Stimulated activated CD4-positive, alpha-beta T cell treated with anti-CD3 and anti-CD28 coated beads, TNF-alpha, amount 100 ng/mL, for 1 hour (primary cell): ENCODE measurements around the gene CCDC86.

Experiments used
- DNase-seq, 3 donors: peaks; one replicate each; pipeline ENCODE4 v3.0.0-alpha.2; 2020; ENCODE audit warnings: low read depth in 3 of 3, low spot score in 1 of 3

The CCDC86 gene

DNA sequence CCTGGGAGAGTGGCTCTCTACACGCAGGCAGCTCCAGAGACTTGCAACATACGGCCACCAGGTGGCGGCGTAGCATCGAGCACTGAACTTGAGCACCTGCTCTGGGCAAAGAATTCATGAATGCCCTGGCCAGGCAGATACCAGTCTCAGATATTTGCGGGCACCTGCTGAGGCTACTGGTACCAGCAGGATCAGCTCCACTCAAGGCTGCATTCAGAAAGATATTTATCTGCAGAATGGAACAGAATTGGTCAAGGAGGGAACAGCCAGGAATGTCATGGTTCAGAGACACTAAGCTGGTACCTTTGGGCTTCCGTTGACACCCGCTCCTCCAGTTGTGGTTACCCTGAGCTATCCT, 10.8 kb upstream of the CCDC86 start:
- peak; percentile 48 to 72 (median 55) for DNase-seq

GRCh38 chr11:60831501-60832079, 10.3 kb upstream of the CCDC86 start:
- no peak for DNase-seq

DNA sequence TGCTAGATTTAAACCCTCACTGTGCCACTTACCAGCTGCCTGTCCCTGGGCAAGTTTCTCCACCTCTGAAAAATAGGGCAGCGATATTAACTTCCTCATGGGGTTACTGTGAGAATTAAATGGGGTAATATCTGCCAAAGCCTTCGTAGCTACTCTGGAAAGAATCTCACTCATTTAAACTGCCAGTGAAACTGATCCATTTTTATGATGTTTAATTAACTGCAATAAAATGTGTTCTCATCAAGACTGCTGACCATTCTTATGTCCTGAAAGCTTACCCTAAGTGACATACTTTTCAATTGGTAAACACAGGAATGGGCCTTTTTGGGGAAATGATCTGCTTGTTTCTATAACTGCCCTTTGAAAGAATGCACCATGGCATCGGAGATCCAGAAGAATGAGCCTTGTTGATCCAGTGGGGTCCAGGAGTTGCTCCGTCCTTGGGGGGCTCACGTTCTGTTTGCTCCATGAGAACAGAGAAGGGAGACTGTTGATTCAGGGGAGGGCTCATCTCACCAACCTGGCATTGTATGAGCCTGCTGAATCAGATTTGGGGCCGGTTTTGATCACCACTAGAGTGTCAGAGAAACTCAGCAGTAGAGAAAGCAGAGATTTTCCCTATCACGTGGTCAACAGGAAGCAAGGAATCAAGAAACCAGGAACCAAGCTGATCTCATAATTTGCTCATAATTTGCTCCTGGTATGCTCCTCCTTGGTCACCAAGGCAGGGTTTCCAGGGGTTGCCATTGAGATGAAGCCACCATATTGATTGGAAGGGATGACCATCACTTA, 7.0 kb upstream of the CCDC86 start:
- DNase-seq = no peak

GRCh38 chr11:60835534-60835846, 6.4 kb upstream of the CCDC86 start:
- DNase-seq = no peak

DNA sequence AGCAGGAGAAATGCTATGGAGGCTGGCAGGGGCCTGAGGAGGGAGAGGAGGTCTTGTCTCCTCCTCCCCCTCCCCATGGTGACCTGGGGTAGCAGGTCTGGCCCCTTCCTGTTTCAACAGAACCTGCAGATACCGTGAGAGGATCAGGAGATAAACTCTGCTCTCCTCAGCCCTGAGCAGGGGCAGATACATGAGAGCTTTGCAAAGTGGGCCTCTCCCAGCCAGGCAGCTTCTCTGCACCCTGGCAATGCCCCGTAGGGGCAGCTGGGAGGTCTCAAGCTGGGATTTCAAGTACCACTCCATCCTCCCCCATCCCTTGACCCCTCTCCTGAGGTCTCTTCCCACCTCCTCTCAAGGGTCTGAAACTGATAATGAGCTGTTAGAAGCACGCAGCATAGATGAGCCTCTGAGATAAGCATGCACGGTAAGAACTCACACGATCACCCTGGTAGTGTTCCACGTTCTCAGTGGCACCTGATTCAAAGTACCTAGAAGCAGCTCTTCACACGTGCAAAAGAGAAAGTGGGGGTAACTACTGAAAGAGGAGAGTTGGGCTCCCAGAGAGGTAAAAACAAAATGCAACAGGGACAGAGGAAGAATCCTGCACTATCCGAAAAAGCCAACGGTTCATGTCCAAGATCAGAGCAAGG, 4.9 kb upstream of the CCDC86 start:
- no peak for DNase-seq

- no peak for DNase-seq
Observed at GRCh38 chr11:60838132-60838531, 3.8 kb upstream of the CCDC86 start.

- no peak for DNase-seq
Observed at GRCh38 chr11:60840470-60841430, 1.2 kb upstream of the CCDC86 start.

DNA sequence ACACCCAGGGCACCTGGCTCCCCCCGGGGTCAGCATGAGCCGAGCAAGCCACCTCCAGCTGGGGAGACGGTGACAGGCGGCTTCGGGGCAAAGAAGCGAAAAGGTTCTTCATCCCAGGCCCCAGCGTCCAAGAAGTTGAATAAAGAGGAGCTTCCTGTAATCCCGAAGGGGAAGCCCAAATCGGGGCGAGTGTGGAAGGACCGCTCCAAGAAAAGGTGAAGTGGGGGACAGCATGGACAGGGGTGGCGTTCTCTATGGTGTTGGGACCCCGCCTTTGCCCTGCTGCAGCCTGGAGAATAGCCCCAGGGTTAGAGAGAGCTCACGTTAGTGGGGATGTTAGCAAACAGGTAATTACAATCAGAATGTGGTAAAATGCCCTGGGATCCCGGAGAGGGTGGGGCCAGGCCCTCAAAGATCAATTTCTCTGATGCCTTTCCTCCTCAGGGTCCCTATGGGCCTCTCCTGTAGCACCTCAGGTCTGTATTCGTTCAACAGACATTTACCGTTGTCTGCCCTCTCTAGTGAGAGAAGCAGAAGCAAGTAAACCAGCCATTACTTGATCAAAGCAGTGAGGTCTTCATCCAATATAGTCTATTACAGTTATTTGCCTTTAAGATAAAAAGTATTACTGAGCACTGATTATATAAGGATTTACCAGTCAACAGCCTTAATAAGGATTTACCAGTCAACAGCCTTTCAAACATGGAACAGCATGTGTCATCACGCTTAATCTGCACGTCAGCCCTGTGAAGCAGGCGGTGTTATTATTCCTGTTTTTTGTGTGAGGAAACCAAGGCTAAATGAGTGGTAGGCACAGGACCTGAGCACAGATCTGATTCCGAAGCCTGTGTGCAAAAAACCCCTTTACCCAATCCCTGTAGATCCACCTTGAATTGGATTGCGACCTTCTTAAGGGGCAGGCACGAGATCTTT, 1.0 kb downstream of the CCDC86 start:
- no peak for DNase-seq

GRCh38 chr11:60844045-60844869, 2.3 kb downstream of the CCDC86 start:
- no peak for DNase-seq

DNA sequence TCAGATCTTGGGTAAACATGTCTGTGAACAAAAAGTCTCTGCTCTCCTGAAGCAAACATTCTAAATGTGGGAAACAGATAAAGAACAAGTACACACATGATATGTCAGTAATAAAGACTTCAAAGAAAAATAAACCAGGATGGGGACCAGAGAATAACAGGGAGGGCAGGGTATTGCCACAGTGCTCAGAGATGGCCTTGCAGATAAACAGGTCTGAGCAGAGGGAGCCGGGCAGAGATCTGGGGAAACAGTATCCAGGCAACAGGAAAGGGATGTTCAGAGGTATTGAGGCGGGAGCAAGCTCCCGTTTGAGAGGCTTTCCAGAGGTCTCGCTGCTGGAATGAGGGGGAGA, 2.9 kb downstream of the CCDC86 start:
- DNase-seq = no peak

DNA sequence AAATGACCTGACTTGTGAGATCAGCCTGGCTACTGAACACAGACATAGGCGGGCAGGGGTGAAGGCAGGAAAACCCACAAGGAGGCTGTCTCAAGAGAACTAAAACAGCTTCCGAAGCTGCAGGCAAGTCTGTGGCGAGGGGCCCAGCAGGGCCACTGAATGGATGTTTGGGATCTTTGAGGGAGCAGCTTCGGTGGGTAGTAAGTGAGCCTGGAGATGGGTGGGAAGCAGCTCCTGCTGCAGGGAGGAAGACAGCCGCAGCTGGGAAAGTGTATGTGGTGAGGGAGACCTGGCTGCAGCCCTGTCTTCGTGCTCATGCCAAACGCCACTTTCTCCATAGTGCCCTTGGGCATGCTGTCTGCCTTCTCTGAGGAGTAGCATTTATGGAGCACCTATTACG, 3.4 kb downstream of the CCDC86 start:
- DNase-seq = no peak

GRCh38 chr11:60847281-60847680, 5.4 kb downstream of the CCDC86 start:
- DNase-seq = no peak

DNA sequence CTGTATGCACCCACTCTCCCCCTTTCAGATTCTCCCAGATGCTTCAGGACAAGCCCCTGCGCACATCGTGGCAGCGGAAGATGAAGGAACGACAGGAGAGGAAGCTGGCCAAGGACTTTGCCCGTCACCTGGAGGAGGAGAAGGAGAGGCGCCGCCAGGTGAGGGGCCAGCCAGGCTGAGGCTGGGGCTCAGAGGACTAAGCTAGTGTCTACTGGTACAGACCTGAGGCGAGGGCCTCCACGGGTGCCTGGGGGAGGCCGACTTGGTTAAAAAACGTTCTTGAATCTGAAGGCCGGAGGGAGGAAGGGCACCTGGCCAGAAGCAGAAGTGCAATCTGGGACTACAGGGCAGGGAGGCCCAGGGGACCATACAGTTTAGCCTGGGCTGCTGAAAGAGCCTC, 6.0 kb downstream of the CCDC86 start:
- DNase-seq = no peak

DNA sequence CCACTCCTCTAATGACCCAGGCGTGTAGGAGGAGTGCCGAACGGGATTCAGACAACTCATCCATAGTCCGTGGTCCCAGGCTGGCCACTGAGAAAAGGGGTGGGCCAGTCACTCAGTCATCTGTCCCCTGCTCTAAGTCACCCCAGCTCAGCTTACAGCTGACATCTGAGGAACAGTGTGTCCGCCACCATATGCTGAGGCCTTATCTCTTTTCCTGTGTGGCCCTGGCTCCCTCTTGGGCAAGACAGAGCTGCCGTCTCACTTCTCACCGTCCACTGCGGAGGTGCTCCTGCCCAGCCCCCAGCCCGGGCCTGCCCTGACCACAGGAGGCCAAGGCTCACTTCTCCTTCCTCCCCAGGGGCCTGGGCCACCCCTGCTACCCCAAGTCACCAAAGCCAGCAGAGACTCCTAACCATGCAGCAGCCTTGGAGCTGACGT, 6.8 kb downstream of the CCDC86 start:
- no peak for DNase-seq

DNA sequence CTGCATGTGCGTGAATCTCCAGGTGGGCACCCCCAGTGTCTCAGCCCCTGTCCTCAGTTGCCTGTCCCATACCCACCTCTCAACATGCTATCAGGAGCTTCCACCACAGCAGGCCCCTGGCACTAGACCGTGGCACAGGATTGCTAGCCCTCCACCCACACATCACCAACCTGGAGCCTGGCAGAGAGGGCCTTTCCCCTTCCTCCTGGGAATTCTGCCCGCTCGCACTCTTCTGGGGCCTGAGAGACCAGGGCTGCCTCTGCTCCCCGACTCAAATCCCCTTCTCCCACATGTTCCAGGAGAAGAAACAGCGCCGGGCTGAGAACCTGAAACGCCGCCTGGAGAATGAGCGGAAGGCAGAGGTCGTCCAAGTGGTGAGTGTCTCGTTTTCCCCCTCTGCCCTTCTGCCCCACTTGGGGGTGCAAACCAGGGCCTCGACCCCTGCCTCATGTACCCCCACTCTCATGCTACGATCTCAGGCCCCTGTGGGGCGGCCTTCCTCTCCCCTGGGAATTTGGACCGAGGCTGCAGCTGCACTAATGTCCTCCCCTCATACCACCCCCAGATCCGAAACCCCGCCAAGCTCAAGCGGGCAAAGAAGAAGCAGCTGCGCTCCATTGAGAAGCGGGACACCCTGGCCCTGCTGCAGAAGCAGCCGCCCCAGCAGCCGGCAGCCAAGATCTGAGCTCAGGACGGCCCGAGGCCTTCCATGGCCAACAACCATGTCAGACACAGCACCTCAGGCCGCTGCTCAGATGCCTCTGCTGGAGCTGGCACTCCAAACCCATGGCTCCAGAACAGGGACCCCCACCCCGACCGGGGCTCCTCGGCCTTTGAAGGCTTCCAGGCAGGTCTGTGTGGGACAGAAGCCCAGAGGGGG, 8.0 kb downstream of the CCDC86 start:
- DNase-seq = no peak

DNA sequence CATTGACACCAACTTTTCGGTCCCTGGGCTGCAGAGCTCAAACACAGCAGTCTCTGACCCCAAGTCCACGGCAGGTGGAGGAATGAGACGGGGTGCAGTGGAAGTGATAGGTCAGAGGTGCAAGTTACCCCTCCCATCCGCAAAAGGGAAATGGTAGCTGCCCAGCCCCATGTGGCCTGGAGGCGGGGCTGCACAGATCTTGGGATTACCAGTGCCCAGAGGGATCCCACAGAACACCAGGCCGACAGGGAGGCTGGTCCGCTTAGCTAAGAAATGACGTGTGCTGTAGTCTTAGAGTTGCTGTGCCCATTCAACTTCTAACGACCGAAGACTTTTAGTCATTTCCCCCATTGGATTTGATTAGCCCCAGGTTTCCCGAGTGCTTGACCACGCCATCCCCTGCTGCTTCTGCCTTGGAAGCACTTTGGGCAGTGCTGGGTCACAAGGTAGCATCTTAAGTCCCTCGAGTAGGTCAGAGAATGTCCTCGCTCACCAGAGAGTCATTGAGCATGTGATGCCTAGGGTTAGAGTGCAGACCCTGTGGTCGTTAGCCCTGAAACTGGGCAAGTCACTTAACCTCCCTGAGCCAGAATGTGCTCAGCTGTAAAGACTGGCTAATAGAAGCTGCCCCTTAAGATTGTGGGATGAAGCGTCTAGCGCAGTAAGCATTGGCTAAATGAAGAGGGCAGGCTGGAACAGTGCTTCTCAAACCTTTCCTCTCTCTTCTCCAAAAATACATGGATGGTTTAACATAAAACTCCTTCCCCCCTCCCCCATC, 9.6 kb downstream of the CCDC86 start:
- no peak for DNase-seq

DNA sequence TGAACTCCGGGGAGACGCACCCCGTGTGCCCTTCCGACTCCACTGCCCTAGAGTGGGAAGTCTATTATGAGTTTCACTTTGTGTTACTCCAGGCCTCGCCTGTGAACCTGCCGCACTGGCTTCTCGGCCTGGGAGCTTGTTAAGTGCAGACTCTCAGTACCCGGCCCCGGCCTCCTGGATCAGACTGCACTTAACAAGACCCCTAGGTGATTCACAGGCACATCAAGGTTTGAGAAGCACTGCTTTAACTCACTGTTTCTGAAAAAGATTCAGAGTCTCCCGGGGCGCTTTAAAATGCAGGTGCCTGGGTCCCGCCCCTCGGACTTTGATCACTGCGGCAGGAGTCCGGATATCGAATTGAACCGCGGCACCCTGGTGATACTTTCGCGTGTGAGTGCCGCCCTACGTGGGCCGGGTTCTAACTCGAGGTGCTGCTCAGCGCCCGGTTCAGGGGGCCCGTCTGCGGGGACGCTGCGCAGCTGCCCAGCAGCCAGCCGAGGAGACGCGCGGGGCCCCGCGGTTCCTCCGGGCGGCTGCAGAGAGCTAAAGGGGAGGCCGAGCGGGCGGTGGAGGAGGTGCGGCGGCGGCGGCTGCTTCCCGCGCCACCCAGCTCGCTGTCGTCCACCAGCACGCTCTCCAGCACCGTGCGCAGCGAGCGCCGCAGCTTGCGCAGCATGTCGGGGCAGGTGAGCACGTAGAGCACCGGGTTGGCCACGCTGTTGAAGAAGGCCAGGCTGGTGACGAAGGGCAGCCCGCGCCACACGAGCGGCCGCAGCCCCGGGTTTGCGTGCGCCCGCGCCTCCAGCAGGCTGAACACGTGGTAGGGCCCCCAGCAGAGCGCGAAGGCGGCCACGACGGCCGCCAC, 10.4 kb downstream of the CCDC86 start:
- DNase-seq = no peak
